Memory B cell (primary cell): ENCODE measurements around the gene NGFR.

Source experiments
- ATAC-seq: fragments of 150-1000 bp; cut with Tn5 transposase; 2 replicates; pipeline ENCODE4 v1.10.0; 2021; ENCODE audit warnings: low read depth, mild to moderate bottlenecking, moderate library complexity
- DNase-seq, 2 donors: peaks; one replicate each; pipeline ENCODE4 v3.0.0; 2022; ENCODE audit warnings: low spot score in 2 of 2
- H3K27ac Mint-ChIP-seq: one replicate; pipeline ENCODE4 v1.8.0; 2022; ENCODE audit warnings: mild to moderate bottlenecking, moderate library complexity, mixed read lengths
- H3K27me3 Mint-ChIP-seq: one replicate; pipeline ENCODE4 v1.8.0; 2022; ENCODE audit warnings: mixed read lengths
- H3K36me3 Mint-ChIP-seq: one replicate; pipeline ENCODE4 v1.8.0; 2022; ENCODE audit warnings: mild to moderate bottlenecking, mixed read lengths
- H3K4me1 Mint-ChIP-seq: one replicate; pipeline ENCODE4 v1.8.0; 2022; ENCODE audit warnings: mixed read lengths
- H3K4me3 Mint-ChIP-seq: one replicate; pipeline ENCODE4 v1.8.0; 2022; ENCODE audit warnings: mild to moderate bottlenecking, moderate library complexity, mixed read lengths
- H3K9me3 Mint-ChIP-seq: one replicate; pipeline ENCODE4 v1.8.0; 2022; ENCODE audit warnings: mixed read lengths

NGFR gene

DNA sequence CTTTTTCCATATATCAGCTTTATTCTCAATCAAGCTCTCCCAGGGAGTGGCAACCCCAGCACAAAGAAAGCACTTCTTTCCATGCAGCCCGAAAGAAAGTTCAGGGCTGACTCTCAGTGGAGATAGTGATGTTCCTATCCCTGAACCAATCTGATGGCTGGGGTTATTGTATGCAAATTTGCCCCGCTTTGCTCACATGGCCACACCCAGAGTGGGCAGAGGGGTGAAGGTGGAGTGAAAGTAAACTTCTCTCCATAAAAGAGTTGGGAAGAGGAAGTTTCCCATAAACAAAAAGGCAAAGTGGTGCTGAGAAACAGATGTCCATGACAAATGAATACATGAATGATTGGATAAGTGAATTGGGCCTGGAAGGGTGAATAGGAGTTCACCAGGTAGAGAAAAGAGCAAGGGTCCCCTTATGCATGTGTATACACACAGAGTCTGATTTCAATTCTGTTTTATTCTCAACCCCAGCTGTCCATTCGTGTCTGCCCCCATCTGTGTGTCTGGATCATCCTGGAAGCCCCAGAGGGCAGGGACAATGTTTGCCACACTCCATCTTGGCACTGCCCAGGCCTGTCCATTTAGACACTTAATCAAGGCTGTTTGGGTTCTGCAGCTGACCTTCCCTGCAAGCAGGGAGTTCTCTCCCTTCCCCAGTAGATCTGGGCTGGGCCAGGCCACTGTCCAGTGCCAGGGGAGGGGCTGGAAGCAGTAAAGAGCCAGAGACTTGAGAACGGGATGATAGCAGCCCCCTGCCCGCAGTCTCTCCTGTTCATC lies 14.1 kb upstream of the NGFR start:
- H3K4me1 Mint-ChIP-seq = peaks cover 4% of the 10 kb centered on the region
- no peak overlapping the region for H3K4me3 Mint-ChIP-seq
- H3K27me3 Mint-ChIP-seq = peaks cover 38% of the 10 kb centered on the region
- no peak overlapping the region for H3K27ac Mint-ChIP-seq
- DNase-seq = no peak
- no peaks in the 10 kb centered on the region for H3K36me3 Mint-ChIP-seq
- no peak for ATAC-seq
- H3K9me3 Mint-ChIP-seq = peaks cover 2% of the 10 kb centered on the region

DNA sequence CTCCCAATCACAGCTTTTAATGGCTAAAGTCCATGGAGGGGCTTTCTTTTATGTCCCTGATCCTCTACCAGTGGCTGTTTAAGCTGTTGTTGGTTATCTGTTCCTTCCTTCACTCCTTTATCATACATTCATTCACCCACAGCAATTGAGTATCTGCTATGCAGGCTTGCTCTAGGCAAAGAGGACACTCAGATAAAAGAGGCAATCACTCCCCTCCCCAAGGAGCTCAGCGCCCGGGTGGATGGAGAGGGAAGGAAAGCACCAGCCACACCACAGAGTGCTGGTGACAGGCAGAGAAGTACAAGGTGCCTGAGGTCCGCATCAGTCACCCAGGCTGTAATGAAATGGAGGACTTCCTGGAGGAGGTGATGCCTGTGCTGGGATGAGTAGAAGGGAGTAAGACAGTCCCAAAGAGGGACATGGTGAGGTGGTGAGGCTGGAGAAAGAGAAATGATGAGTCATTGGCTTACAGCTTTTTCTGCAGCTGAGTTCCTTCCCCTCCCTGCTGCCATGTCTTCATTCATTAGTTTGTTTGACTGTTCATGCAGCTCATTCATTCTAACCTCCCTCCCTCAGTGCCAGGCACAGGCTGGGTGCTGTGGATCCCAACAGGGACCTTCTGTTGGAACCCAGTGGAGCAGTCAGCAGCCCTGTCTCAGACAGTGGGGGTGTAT lies 12.8 kb upstream of the NGFR start:
- Mint-ChIP-seq H3K9me3 (no peaks in the 10 kb centered on the region), H3K27ac (no peak overlapping the region), H3K4me3 (no peak overlapping the region), H3K36me3 (no peaks in the 10 kb centered on the region), H3K4me1 (peaks cover 4% of the 10 kb centered on the region), H3K27me3 (peaks cover 36% of the 10 kb centered on the region)
- no peak for ATAC-seq
- DNase-seq = no peak

DNA sequence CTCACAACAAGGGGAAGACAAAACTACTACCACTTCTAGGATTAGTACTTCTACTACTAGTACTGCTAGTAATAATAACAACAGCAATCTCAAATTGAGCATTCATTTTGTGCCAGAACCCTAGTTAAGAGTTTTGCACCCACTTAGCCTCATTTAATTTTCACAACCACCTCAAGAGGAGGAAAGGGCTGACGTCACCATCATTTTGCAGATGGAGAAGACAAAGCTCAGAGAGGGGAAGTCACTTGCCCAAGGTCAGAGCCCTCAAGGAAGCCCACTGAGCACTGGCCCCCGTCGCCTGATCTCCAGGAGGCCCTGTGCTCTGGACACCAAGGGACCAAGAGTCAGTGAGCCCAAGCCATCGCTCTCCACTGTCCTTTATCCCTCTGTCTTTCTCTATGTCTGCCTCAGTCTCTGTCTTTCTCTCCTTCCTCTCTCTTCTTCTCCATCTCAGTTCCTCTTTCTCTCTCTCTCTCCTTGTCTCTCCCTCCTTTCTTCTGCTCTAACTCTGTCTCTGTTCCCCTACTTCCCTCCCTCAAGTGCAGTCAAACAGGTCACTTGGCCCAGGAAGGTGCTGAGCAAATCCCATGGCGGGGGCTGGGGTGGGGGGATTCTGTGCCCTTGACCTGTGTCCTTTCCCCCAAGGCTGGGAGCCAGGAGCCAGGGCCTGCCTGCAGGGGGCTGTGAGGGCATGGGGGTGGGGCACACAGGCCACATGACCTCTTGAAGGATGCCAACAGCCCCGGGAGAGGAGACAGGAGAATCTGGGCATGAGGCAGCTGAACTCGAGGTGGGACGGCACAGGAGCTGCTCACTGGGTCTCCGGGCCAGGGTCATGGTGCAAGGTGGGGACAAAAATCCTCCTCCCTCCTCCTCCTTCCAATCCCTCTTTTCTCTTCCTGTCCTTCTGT lies 11.2 kb upstream of the NGFR start:
- H3K27me3 Mint-ChIP-seq = peaks cover 33% of the 10 kb centered on the region
- H3K27ac Mint-ChIP-seq = no peak overlapping the region
- ATAC-seq (no peak), DNase-seq (no peak)
- peaks cover 4% of the 10 kb centered on the region for H3K4me1 Mint-ChIP-seq
- H3K36me3 Mint-ChIP-seq = no peaks in the 10 kb centered on the region
- no peaks in the 10 kb centered on the region for H3K9me3 Mint-ChIP-seq
- no peak overlapping the region for H3K4me3 Mint-ChIP-seq

DNA sequence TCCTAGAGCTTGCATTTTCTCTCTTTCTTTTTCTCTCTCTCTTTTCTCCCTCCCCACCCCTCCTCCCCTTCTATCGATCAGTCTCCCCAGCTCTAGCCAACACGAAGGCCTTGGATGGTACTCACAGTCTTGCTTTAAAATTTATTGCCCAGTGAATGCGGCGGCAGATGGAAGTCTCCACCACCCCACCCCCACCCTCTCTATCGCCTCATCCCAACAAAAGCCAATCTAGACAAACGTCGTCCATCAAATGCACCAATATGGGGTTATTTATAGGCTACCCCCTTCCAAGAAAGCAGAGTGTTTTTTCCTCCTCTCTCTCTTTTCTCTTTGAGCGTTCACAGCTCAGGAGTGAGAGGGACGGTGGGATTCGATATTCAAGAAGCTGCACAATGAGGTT lies 10.5 kb upstream of the NGFR start:
- H3K27me3 Mint-ChIP-seq = peaks cover 31% of the 10 kb centered on the region
- H3K4me3 Mint-ChIP-seq = no peak overlapping the region
- no peak for ATAC-seq
- no peaks in the 10 kb centered on the region for H3K9me3 Mint-ChIP-seq
- H3K4me1 Mint-ChIP-seq = peaks cover 4% of the 10 kb centered on the region
- no peak overlapping the region for H3K27ac Mint-ChIP-seq
- DNase-seq = no peak
- H3K36me3 Mint-ChIP-seq = no peaks in the 10 kb centered on the region

DNA sequence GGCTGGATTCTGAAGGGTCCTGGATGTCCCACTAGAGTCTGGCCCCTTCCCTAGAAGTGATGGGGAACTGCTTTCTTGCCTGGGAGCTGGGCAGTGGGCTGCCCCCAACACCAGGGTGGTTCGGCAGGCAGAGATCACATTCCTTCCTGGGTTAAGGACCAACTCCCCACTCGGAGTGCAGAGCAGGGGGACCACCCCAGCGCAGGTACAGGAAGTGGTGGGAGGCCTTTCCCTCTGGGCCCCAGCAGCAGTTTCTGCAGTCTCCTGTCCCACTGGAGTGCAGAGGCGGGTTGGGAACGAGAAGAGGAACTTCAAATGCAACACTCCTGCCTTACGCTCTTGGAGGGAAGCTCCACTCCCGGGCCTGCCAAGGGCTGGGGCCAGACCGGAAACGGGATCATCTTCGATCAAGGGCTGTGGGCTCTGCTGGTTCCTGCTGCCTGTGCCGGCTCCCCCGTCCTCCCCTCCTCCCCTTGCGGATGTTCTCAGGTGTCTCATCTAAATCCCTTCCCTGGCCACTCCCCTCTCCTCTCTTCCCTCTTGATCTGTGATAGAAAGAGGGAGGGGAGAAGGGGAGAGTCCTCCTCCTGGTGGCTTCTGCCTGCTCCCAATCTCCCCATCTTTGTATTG lies 9.0 kb upstream of the NGFR start:
- Mint-ChIP-seq H3K4me1 (peaks cover 4% of the 10 kb centered on the region), H3K27me3 (peaks cover 33% of the 10 kb centered on the region), H3K9me3 (no peaks in the 10 kb centered on the region), H3K36me3 (no peaks in the 10 kb centered on the region), H3K27ac (no peak overlapping the region), H3K4me3 (no peak overlapping the region)
- DNase-seq = no peak
- no peak for ATAC-seq

DNA sequence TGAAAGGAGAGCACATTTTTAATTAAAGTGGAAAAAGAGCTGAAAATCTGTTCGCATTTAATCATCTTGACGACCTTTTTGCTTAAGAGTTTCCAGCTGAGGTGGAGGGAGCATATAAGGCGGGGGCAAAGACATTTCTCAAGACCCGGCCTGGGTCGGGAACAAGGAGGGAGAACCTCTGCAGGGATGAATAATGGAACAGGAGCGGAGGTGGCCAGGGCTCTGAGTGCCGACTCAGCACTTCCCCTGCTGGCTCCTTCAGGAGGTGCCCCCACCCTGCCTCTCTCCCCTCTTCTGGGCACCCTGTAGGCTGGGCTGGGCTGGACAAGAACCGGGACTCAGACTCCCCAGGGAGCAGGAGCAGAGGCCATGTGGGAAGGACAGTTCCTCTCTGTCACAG lies 7.9 kb upstream of the NGFR start:
- Mint-ChIP-seq H3K27me3 (peaks cover 36% of the 10 kb centered on the region), H3K36me3 (no peaks in the 10 kb centered on the region), H3K4me3 (no peak overlapping the region), H3K4me1 (peaks cover 4% of the 10 kb centered on the region), H3K9me3 (no peaks in the 10 kb centered on the region), H3K27ac (no peak overlapping the region)
- ATAC-seq (no peak), DNase-seq (no peak)

DNA sequence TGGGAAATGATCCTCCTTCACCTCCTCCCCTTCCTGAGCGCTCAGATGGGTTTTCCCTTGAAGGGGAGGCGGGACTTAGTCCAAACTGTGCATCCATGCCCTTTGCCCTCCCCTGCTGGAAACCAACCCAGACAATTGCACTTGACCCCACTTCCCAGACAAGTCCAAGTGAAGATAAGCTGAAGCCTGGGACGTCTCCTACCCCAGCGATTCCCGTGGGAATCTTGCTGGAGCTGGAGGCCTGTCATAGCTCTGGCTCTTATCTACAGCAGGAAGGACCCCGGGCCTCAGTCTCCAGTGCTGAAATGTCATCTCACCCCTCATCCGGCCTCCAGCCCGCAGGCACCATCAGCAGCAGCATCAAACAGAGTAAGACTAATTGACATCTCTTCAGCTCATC lies 6.5 kb upstream of the NGFR start:
- H3K27me3 Mint-ChIP-seq = peaks cover 32% of the 10 kb centered on the region
- no peaks in the 10 kb centered on the region for H3K36me3 Mint-ChIP-seq
- DNase-seq (no peak), ATAC-seq (no peak)
- H3K9me3 Mint-ChIP-seq = no peaks in the 10 kb centered on the region
- H3K4me3 Mint-ChIP-seq = no peak overlapping the region
- peaks cover 4% of the 10 kb centered on the region for H3K4me1 Mint-ChIP-seq
- no peak overlapping the region for H3K27ac Mint-ChIP-seq

DNA sequence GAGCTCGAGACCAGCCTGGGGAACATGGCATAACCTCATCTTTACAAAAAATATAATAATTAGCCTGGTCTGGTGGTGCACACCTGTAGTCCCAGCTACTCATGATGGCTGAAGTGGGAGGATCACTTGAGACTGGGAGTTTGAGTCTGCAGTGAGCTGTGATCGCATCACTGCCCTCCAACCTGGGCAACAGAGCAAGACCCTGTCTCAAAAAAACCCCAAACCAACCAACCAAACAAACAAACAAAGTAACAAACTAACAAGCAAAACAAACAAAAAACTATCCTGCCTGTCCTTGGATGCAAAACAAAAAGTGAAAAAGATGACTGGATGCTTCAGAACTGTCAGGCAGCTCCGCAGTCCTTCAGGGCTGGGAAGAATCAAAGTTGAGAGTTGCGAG lies 5.7 kb upstream of the NGFR start:
- no peak overlapping the region for H3K27ac Mint-ChIP-seq
- ATAC-seq (no peak), DNase-seq (no peak)
- no peaks in the 10 kb centered on the region for H3K36me3 Mint-ChIP-seq
- no peak overlapping the region for H3K4me3 Mint-ChIP-seq
- no peaks in the 10 kb centered on the region for H3K9me3 Mint-ChIP-seq
- H3K4me1 Mint-ChIP-seq = peaks cover 2% of the 10 kb centered on the region
- peaks cover 30% of the 10 kb centered on the region for H3K27me3 Mint-ChIP-seq

DNA sequence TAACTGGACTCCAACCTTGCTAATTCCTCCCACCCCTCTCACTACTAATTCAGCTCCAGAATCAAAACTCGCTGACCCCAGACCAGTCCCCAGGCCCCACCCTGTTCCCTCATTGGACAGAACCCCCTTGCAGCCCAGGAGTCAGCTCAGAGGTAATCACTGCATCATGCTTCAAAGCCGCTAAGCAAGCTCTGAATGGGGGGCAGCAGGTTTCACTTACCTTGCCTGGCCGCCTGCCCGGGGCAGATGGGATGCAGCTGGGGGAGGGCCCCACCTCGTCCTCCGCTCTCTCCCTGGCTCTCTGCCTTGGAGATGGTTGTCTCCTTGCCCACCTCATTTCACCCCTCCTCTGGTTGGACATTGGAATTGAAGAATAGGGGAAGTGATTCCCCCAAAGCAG lies 4.8 kb upstream of the NGFR start:
- no peak for DNase-seq
- Mint-ChIP-seq H3K4me1 (peaks cover 7% of the 10 kb centered on the region), H3K36me3 (no peaks in the 10 kb centered on the region), H3K27ac (no peak overlapping the region), H3K9me3 (no peaks in the 10 kb centered on the region), H3K4me3 (no peak overlapping the region), H3K27me3 (peaks cover 26% of the 10 kb centered on the region)
- no peak for ATAC-seq

DNA sequence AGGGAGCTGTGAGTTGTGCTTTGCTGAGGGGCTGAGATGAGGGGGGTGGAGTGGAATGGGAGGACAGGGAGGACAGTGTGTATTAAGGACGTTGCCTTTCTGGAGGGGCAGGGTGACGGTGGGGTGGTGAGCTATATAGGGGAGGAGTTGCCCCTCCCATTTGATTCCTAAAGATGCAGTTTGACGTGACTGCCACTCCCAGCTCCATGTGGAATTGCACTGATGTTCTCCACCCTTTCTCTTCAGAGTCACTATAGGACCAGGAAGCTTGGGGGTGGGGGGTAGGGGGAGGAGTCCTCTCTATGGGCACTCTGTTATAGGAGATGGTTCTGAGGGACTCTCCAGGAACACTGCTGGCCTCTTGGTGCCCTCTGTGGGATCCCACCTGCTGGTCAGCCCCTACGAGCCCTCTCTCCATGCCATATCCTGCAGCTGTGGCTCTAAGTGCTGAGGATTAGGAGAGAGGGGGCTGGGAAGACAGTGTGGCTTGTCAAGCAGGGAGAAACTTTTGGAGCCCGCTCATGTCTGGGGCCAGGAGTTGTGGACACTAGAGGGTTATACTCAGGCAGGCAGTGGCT lies 3.8 kb upstream of the NGFR start:
- no peak overlapping the region for H3K4me3 Mint-ChIP-seq
- H3K27me3 Mint-ChIP-seq = peaks cover 25% of the 10 kb centered on the region
- H3K9me3 Mint-ChIP-seq = no peaks in the 10 kb centered on the region
- ATAC-seq (no peak), DNase-seq (no peak)
- H3K4me1 Mint-ChIP-seq = peaks cover 15% of the 10 kb centered on the region
- no peaks in the 10 kb centered on the region for H3K36me3 Mint-ChIP-seq
- no peak overlapping the region for H3K27ac Mint-ChIP-seq

DNA sequence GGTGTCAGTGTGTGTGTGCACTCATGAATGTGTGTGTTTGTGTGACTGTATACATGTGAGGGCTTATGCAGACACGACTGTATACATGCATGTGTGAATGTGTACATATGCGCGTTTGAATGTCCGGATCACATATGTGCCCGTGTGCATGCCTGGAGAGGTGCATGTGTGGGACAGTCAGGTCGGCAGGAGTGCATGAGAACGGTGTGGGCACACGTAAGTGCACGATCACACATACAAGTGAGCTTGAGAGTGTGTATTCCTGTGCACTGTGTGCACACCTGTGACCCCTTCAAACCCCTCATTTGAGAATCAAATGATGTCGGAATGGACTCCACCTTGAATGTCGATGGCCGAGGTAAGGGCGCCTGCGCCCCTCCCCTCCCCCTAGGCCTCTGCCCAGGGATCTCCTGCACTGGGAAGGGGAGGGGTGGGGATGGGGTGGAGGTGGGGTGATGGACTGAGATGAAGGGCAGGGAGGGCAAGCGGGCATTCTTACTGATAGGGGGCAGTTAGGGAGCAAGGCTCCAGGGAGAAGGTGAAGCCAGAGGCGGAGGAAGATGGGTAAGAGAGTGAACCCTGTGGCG lies 601 bp upstream of the NGFR start:
- Mint-ChIP-seq H3K4me1 (peaks cover 19% of the 10 kb centered on the region), H3K9me3 (no peaks in the 10 kb centered on the region), H3K36me3 (no peaks in the 10 kb centered on the region), H3K27ac (no peak overlapping the region), H3K4me3 (peak overlapping the region; percentile 90), H3K27me3 (peaks cover 26% of the 10 kb centered on the region)
- DNase-seq (no peak), ATAC-seq (no peak)

DNA sequence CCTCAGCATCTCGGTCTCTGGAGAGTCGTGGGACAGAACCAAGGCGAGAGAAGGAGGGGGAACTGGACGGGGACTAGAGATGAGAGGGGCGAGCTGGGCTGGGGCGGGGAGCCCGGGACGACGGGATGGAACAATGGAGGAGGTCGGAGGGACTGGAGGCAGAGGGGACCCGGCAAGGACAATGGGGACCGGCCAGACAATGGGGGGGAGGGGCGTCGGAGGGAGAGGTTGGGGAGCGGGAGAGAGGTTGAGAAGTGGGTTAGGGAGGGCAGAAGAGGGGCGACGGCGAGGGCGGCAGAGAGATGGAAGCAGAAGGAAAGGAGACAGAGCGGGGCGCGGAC lies 719 bp downstream of the NGFR start:
- ATAC-seq = no peak
- Mint-ChIP-seq H3K9me3 (no peaks in the 10 kb centered on the region), H3K36me3 (no peaks in the 10 kb centered on the region)

DNA sequence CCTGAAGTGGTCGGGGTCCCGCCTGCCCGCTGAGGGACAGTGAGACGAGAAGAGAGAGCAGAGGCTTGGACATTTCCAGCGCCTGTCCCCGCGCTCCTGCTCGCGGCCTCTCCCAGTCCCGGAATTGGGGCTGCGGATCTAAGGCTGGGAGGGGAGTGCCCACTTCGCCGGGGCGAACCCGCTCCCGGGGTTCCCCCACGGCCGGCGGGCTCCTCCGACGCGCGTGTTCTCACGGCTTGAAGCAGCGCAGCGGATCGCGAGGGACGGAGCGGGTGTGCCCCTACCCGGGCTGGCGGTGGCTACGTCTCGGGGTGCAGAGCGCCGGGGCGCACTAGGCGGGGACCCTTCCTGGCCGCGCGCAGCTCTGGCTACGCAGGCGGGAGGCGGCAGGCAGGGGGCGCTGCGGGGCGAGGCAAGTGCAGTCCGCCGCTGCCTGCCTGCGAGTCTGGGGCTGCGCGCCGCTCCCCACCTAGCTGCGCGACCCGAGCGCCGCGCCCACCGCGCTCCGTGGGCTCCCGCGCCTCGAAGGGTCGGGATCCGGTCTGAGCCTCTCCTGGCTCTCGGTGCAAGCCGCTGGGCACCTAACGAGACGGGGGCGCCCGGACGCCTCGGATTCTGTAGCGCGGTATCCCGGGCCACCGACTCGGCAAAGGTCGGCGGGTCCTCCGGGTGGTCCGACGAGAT lies 1.2 kb downstream of the NGFR start:
- peak; percentile 81 for ATAC-seq
- Mint-ChIP-seq H3K36me3 (no peaks in the 10 kb centered on the region), H3K9me3 (no peaks in the 10 kb centered on the region), H3K4me1 (peaks cover 19% of the 10 kb centered on the region), H3K27ac (peak overlapping the region; percentile 79), H3K27me3 (peaks cover 21% of the 10 kb centered on the region), H3K4me3 (peak overlapping the region; percentile 85)
- DNase-seq = peak; percentile 83 to 89

More for the DNA sequence above, 719 bp downstream of the NGFR start:
- H3K27ac Mint-ChIP-seq = peak overlapping the region; percentile 79
- H3K27me3 Mint-ChIP-seq = peaks cover 25% of the 10 kb centered on the region
- H3K4me1 Mint-ChIP-seq = peaks cover 19% of the 10 kb centered on the region
- DNase-seq = peak in 1 of 2 donors; percentile 32
- peak overlapping the region; percentile 85 for H3K4me3 Mint-ChIP-seq
